Transverse colon (tissue), 4 donors: ENCODE data around the gene KMT2B.

ENCODE experiments used
- EP300 ChIP-seq: sonication (generic); formaldehyde crosslinking; IDR thresholded peaks from one replicate; pipeline ENCODE4 v1.6.1; 2017; ENCODE audit warnings: antibody characterized with exemption, low read depth
- POLR2A ChIP-seq: fragments of 450-650 bp; IDR thresholded peaks from one replicate; pipeline ENCODE4 v1.6.1; 2016; ENCODE audit warnings: antibody characterized with exemption, mild to moderate bottlenecking, moderate library complexity
- POLR2AphosphoS5 ChIP-seq, 3 donors: sonication (generic); formaldehyde crosslinking; IDR thresholded peaks; one replicate each; pipeline ENCODE4 v1.6.1; 2016; ENCODE audit warnings: antibody characterized with exemption in 3 of 3
- TF ChIP-seq, protein P1 (sequence below), 5 experiments: fragments of 200-600 bp in 3 of 5; fragments of 450-650 bp in 2 of 5; sonication (generic) in 3 of 5; IDR thresholded peaks; 1 replicate in 2 of 5; 2 replicates in 3 of 5; pipeline ENCODE4 v1.5.1; 2016 to 2017; ENCODE audit warnings: antibody characterized with exemption in 5 of 5, inconsistent platforms in 3 of 5, mild to moderate bottlenecking in 2 of 5, moderate library complexity in 1 of 5

DNA sequence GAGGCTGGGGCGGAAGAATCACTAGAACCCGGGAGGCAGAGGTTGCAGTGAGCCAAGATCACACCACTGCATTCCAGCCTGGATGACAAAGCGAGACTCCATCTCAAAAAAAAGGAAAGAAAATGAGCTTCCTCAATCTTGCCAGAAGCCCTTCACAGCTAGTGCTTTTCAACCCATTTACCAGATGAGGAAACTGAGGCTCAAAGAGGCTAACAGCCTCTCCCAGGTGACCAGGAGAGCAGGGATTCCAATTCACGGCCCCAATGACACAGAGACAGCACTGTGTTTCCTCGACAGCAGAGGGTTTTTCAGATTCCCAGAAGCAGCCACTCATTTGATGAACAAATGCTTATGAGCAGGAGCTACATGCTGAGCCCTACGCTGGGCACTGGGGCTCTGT, 48.2 kb upstream of the KMT2B start:
- TF ChIP-seq, protein P1, sequence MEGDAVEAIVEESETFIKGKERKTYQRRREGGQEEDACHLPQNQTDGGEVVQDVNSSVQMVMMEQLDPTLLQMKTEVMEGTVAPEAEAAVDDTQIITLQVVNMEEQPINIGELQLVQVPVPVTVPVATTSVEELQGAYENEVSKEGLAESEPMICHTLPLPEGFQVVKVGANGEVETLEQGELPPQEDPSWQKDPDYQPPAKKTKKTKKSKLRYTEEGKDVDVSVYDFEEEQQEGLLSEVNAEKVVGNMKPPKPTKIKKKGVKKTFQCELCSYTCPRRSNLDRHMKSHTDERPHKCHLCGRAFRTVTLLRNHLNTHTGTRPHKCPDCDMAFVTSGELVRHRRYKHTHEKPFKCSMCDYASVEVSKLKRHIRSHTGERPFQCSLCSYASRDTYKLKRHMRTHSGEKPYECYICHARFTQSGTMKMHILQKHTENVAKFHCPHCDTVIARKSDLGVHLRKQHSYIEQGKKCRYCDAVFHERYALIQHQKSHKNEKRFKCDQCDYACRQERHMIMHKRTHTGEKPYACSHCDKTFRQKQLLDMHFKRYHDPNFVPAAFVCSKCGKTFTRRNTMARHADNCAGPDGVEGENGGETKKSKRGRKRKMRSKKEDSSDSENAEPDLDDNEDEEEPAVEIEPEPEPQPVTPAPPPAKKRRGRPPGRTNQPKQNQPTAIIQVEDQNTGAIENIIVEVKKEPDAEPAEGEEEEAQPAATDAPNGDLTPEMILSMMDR (IDR thresholded peaks at IDR 0.05), result no peak
- no peak for TF ChIP-seq POLR2A
- no peak for TF ChIP-seq POLR2AphosphoS5 (IDR thresholded peaks at IDR 0.05)
- TF ChIP-seq EP300, result no peak
